ENCODE results near the gene PRMT3.
"Not testable (repeated sequence)": the region's sequence is repeated elsewhere in the genome, so short reads cannot be mapped to it uniquely, and the experiment has no call there.

PRMT3 gene

GRCh38 chr11:20457934-20458680 lies 70.6 kb downstream of the PRMT3 start:
- DNase-seq = no peak

GRCh38 chr11:20458905-20459632 lies 71.6 kb downstream of the PRMT3 start:
- no peak for DNase-seq

- no peak for DNase-seq
These were observed 72.3 kb downstream of the PRMT3 start for GRCh38 chr11:20459865-20460264.

GRCh38 chr11:20464518-20464917 lies 77.0 kb downstream of the PRMT3 start:
- no peak for DNase-seq

- DNase-seq = no peak
These were observed 80.1 kb downstream of the PRMT3 start for GRCh38 chr11:20467487-20468185.

- DNase-seq = no peak
These were observed 82.8 kb downstream of the PRMT3 start for GRCh38 chr11:20470348-20470747.

GRCh38 chr11:20471929-20472328 lies 84.4 kb downstream of the PRMT3 start:
- not testable (repeated sequence) for DNase-seq

GRCh38 chr11:20474176-20474881 lies 86.8 kb downstream of the PRMT3 start:
- DNase-seq = no peak

GRCh38 chr11:20474882-20475517 lies 87.5 kb downstream of the PRMT3 start:
- peak; percentile 22 for DNase-seq

- no peak for DNase-seq
These were observed 90.0 kb downstream of the PRMT3 start for GRCh38 chr11:20477418-20478090.

GRCh38 chr11:20479513-20479912 lies 92.0 kb downstream of the PRMT3 start:
- no peak for DNase-seq

- DNase-seq = no peak
These were observed 96.4 kb downstream of the PRMT3 start for GRCh38 chr11:20483931-20484330.

- DNase-seq = not testable (repeated sequence)
These were observed 96.9 kb downstream of the PRMT3 start for GRCh38 chr11:20484416-20484815.

GRCh38 chr11:20488352-20488751 lies 100.8 kb downstream of the PRMT3 start:
- DNase-seq = peak; percentile 97

GRCh38 chr11:20489948-20490347 lies 102.4 kb downstream of the PRMT3 start:
- peak; percentile 22 for DNase-seq

GRCh38 chr11:20493340-20493739 lies 105.8 kb downstream of the PRMT3 start:
- DNase-seq = no peak

- DNase-seq = no peak
These were observed 109.7 kb downstream of the PRMT3 start for GRCh38 chr11:20497124-20497792.

GRCh38 chr11:20501252-20501651 lies 113.7 kb downstream of the PRMT3 start:
- DNase-seq = no peak

GRCh38 chr11:20501971-20502370 lies 114.5 kb downstream of the PRMT3 start:
- no peak for DNase-seq

- DNase-seq = peak; percentile 43
These were observed 124.5 kb downstream of the PRMT3 start for GRCh38 chr11:20511982-20512381.

- no peak for DNase-seq
These were observed 125.4 kb downstream of the PRMT3 start for GRCh38 chr11:20512869-20513268.
